Fibroblast of pulmonary artery (primary cell): ENCODE measurements around the gene FBXO46.
A peak's percentile ranks its signal among the peaks of the same experiment; 100 is the strongest.

Source experiments
- DNase-seq: peaks from one replicate; pipeline ENCODE4 v3.0.0-alpha.2; 2010; ENCODE audit warnings: low read depth
- H3K4me3 ChIP-seq: replicated peaks from 2 replicates; pipeline ENCODE4 v1.5.1; 2011; ENCODE audit warnings: low read depth, mild to moderate bottlenecking, control low read depth, low read length, moderate library complexity
- CTCF ChIP-seq: IDR thresholded peaks from 2 replicates; pipeline ENCODE4 v1.5.1; 2011; ENCODE audit warnings: mild to moderate bottlenecking, control low read depth, low read length, inconsistent platforms; ENCODE audit errors: missing control alignments

FBXO46 gene

GRCh38 chr19:45773384-45773783 is 42.7 kb upstream of the FBXO46 start:
- no peak for DNase-seq
- TF ChIP-seq CTCF: no peak
- H3K4me3 ChIP-seq: no peak overlapping the region

- no peak overlapping the region for H3K4me3 ChIP-seq
- DNase-seq: no peak
- no peak for TF ChIP-seq CTCF
Observed at GRCh38 chr19:45772912-45773311, 42.2 kb upstream of the FBXO46 start.

GRCh38 chr19:45772130-45772840 is 41.6 kb upstream of the FBXO46 start:
- H3K4me3 ChIP-seq: no peak overlapping the region
- TF ChIP-seq CTCF: no peak
- no peak for DNase-seq

- no peak for DNase-seq
- no peak overlapping the region for H3K4me3 ChIP-seq
- TF ChIP-seq CTCF: no peak
Observed at GRCh38 chr19:45771311-45771933, 40.7 kb upstream of the FBXO46 start.

- H3K4me3 ChIP-seq: peak overlapping the region; percentile 65
- peak; percentile 99 for DNase-seq
- peak; percentile 62 for TF ChIP-seq CTCF
Observed at GRCh38 chr19:45770192-45771101, 39.8 kb upstream of the FBXO46 start.

- peak overlapping the region; percentile 65 for H3K4me3 ChIP-seq
- DNase-seq: peak; percentile 52
- TF ChIP-seq CTCF: no peak
Observed at GRCh38 chr19:45769821-45770191, 39.1 kb upstream of the FBXO46 start.
